PC-9 (cell line): ENCODE data around the gene SDCCAG8.

Experiments used
- EZH2 ChIP-seq: fragments of 200-600 bp; sonication (generic); IDR thresholded peaks from 2 replicates; pipeline ENCODE4 v1.8.0; 2017; ENCODE audit warnings: antibody characterized with exemption, low read depth
- TF ChIP-seq, protein P1 (sequence below): fragments of 200-600 bp; sonication (generic); conservative IDR thresholded peaks from 2 replicates; pipeline ENCODE4 v1.6.1; 2017; ENCODE audit warnings: mixed run types, antibody characterized with exemption, mild to moderate bottlenecking, moderate library complexity

DNA sequence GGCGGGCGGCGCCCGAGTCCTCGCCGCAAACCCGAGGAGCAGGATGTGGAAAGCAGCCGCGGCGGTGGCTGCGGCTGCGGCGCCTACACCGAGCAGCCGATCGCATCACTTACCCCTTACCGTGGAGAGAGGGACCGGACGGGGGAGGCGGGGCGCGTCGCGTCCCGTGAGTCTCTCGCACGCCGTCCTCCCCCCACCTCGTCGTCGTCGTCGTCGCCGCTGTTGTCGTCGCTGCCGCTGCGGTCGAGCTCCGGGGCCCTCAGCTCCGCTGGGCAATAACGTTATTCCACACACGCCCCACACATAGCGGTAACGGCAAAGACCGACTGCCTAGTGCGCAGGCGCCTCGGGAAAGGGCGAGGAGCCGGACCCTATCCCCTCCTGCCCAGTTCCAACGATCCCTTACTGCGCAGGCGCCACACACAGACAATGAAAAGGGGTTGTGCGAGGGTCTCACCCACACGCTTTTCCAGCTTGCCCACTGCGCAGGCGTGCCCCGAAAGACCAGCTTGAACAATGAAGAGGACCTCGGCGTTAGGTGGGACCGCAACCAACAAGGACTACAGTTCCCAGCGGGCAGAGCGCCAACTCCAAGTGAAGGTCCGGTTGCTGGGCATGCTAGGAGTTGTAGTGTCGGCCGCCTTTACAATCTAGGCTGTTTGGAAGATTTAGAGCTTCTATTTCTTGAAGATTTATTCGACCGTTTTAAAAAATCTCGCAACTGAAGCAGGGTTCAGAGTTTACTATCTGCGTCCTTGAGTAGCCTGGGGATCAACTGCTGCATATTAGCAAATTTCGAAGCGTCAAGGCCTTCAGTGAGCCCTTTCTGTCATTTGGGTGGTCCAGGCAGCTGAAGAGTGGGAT is 682 bp upstream of the SDCCAG8 start, which contains the start of gene CEP170:
- TF ChIP-seq, protein P1, sequence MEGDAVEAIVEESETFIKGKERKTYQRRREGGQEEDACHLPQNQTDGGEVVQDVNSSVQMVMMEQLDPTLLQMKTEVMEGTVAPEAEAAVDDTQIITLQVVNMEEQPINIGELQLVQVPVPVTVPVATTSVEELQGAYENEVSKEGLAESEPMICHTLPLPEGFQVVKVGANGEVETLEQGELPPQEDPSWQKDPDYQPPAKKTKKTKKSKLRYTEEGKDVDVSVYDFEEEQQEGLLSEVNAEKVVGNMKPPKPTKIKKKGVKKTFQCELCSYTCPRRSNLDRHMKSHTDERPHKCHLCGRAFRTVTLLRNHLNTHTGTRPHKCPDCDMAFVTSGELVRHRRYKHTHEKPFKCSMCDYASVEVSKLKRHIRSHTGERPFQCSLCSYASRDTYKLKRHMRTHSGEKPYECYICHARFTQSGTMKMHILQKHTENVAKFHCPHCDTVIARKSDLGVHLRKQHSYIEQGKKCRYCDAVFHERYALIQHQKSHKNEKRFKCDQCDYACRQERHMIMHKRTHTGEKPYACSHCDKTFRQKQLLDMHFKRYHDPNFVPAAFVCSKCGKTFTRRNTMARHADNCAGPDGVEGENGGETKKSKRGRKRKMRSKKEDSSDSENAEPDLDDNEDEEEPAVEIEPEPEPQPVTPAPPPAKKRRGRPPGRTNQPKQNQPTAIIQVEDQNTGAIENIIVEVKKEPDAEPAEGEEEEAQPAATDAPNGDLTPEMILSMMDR, result no peak
- no peak for TF ChIP-seq EZH2
